HPDE6-E6E7 (cell line): ENCODE data around the gene ZNF416.
A peak's percentile ranks its signal among the peaks of the same experiment; 100 is the strongest.

Experiments
- DNase-seq: peaks from one replicate; pipeline ENCODE4 v3.0.0; 2011; ENCODE audit warnings: missing footprints; ENCODE audit errors: extremely low spot score

The ZNF416 gene

GRCh38 chr19:57578487-57579205 lies at the start of gene ZNF416:
TSS of gene ZNF416 (minus strand) at chr19:57578911. CDS start at chr19:57578704, 207 bp downstream.
- DNase-seq = peak; percentile 99

DNA sequence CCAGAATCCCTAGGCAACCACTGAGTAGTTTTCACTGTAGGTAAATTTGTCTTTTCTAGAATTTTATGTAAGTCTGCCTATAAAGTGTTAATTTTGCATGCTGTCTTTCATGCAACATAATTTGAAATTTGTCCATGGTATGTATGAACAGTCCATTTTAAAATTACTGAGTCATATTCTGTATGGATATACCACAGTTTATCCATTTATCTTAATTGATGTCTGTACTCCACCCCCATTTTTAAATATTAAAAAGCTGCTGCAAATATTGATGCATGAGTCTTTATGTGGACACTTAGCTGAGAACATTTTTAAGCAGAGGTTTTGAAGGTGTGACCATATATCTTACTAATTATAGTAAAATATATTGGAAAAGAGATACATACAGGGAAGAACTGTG lies 44.4 kb upstream of the ZNF416 start:
- no peak for DNase-seq

DNA sequence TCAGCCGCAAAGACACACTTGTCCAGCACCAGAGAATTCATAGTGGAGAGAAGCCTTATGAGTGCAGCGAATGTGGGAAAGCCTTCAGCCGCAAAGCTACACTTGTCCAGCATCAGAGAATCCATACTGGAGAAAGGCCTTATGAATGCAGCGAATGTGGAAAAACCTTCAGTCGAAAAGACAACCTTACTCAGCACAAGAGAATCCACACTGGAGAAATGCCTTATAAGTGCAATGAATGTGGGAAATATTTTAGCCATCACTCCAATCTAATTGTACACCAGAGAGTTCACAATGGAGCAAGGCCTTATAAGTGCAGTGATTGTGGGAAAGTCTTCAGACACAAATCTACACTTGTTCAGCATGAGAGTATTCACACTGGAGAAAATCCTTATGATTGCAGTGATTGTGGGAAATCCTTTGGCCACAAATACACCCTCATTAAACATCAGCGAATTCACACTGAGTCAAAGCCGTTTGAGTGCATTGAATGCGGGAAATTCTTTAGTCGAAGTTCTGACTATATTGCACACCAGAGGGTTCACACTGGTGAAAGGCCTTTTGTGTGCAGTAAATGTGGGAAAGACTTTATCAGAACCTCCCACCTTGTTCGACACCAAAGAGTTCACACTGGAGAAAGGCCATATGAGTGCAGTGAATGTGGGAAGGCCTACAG lies 42.1 kb upstream of the ZNF416 start:
- no peak for DNase-seq

GRCh38 chr19:57615346-57615745 lies 36.6 kb upstream of the ZNF416 start:
- DNase-seq = no peak

GRCh38 chr19:57613941-57614743 lies 35.4 kb upstream of the ZNF416 start, which contains the start of gene ZNF134:
TSS of gene ZNF134 (plus strand) at chr19:57614242. CDS start at chr19:57619469, 5,227 bp downstream.
- DNase-seq = peak; percentile 96

- no peak for DNase-seq
These were observed 32.4 kb upstream of the ZNF416 start for GRCh38 chr19:57611113-57611512.

DNA sequence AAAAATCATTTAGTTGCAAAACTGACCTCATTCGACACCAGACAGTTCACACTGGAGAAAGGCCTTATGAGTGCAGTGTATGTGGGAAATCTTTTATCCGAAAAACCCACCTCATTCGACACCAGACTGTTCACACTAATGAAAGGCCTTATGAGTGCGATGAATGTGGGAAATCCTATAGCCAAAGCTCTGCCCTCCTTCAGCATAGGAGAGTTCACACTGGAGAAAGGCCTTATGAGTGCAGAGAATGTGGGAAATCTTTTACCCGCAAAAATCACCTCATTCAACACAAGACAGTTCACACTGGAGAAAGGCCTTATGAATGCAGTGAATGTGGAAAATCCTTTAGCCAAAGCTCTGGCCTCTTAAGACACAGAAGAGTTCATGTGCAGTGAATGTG lies 28.2 kb upstream of the ZNF416 start:
- DNase-seq = no peak

GRCh38 chr19:57599761-57600383 lies 21.2 kb upstream of the ZNF416 start, which contains the start of gene ZNF530:
TSS of gene ZNF530 (plus strand) at chr19:57599885. CDS start at chr19:57604346, 4,461 bp downstream.
- peak; percentile 91 for DNase-seq

DNA sequence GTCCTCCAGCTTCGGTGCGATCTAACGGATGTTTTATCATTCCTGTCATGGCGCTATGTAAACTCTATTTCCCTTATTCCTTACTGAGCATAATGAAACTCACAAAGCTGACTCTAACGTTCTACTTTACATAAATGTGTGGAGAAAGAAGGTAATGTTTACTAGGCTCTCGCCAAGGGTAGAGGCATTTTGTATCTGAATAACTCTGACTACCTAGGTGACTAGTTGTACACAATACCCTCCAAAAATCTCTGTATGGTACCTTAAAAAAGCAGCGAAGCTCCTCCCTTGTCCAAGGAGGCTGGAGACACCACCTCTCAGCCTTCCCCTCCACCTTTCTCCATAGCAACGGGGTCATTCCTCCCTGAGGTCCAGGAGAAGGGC lies 20.7 kb upstream of the ZNF416 start:
- no peak for DNase-seq

DNA sequence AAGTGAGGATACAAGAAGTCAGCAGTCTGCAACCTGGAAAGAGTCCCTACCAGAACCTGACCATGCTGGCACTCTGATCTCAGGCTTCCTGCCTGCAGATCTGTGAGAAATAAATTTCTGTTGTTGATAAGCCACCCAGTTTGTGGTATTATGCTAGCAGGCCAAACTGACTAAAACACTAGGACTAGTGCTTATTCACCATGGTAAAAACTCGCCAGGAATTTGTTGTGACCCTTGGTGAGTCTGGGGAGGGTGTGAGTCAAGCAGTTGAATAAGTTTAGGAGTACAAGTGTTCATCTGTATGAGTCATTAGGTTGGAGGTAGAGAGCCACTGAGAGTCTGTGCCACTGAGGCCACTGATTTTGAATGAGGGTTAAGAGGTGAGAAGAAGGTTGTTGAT lies 8.8 kb upstream of the ZNF416 start:
- DNase-seq = no peak

- peak; percentile 97 for DNase-seq
These were observed 5.1 kb upstream of the ZNF416 start, which contains the start of gene ZIK1 for GRCh38 chr19:57583521-57584416. TSS of gene ZIK1 (plus strand) at chr19:57584145. CDS start at chr19:57584357, 212 bp downstream.

GRCh38 chr19:57583104-57583520 lies 4.4 kb upstream of the ZNF416 start:
- DNase-seq = no peak

DNA sequence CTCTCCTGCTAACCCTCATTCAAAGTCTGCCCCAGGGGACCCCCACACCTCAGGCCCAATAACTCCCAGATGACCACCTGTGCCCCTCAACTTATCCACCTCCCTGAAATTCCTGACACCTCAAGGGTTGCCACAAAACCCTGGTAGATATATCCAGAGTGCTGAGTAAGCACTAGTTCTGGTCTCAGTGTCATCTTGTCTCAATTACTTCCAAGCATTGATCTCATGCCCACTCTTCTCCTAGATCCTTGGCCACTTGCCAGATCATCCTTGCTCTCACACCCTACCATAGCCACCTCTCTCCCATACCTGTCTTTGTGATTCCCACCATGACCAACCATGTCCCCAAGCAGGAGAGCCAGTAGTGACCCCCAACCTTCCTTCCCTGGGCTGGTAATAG lies 2.0 kb downstream of the ZNF416 start:
- DNase-seq = no peak

DNA sequence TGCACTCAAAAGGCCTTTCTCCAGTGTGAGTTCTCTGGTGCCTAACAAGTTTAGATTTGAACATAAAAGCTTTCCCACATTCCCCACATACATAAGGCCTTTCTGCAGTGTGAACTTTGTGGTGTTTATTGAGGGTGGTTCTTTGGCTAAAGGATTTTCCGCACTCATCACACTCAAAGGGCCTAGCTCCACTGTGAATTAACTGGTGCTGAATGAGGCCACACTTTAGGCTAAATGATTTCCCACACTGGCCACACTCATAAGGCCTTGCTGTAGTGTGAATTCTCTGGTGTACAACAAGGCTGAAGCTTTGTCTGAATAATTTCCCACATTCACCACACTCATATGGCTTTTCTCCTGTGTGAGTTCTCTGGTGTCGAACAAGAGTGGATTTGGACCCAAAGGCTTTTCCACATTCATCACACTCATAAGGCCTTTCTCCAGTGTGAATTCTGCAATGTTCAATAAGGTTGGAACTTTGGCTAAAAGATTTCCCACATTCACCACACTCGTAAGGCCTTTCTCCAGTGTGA lies 6.2 kb downstream of the ZNF416 start:
- no peak for DNase-seq

GRCh38 chr19:57570707-57571106 lies 8.0 kb downstream of the ZNF416 start:
- no peak for DNase-seq

DNA sequence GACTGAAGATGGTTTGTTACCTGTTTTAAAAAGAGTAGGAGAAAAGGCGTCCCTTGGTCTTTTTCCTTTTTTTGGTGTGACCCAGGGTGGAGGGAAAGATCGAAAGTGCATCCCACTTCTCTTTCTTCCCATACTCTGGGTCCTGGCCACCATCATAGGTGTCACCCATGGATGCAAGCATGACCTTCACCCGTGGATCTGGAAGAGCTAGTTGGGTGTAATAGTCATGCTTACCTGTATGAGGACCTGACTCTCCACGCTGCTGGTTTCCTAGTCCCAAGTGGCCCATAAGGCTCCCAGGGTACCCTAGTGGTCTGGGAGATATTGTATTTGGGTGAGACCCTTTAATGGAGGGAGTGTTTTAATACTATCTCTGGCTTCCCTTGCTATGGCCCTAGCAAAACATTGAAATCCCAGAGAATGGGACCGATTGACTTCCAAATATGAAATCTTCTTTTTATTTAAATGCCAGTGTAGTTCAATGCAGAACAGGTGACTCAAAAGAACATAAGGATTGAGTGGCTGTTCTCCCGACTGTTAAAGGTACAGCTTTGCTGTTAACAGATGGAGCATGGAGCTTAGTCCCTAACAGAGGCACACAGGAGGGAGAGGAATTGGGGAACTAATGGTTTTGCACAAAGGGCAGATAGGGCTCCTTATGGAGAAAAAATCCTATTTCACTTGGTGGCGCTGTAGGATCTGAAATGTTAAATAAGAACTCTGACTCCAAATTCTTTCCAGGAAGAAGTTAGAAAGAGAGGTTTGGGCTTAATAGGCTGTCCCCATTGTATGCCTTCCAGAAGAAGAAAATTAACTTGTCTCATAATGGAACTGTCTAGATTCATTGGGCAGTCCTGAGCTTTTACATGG lies 12.1 kb downstream of the ZNF416 start:
- no peak for DNase-seq

DNA sequence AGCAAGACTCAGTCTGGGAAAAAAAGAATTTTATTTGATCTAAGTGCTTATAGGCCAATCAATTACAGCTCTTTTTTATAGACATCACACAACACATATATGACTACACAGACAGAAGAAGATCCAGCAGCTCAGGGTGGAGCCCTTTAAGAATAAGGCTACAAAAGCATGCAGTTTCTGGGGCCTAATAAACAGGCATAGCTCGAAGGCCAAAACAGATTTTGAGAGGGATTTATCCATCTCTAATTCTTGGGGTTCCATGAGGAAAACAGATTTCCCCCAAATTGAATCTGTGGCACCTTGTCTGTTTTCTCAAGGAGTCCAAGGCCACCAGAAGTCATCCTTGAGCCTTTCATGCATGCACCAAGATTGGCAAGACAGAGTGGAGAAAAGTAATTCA lies 15.2 kb downstream of the ZNF416 start:
- DNase-seq = no peak

DNA sequence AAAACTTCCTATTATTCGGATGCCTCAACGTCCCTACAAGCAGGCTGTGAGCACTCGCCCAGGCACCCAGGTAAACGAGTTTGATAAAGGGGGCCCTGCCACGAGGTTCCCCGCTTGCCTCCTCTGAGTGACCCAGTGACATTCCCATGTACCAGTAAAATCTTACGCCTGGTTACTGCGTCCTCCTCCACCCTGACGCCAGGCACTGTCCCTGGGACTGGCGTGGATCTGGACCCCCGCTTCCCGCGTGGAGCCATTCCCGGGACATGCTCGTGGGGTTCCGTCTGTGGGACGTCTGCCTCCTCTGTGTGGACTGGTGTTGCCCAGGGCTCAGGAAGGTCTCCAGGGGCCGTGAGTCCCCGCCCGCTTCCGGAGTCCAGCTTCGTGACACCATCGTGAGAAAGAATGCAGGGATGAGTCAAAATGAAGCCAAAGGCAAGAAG lies 18.6 kb downstream of the ZNF416 start:
- peak; percentile 63 for DNase-seq

DNA sequence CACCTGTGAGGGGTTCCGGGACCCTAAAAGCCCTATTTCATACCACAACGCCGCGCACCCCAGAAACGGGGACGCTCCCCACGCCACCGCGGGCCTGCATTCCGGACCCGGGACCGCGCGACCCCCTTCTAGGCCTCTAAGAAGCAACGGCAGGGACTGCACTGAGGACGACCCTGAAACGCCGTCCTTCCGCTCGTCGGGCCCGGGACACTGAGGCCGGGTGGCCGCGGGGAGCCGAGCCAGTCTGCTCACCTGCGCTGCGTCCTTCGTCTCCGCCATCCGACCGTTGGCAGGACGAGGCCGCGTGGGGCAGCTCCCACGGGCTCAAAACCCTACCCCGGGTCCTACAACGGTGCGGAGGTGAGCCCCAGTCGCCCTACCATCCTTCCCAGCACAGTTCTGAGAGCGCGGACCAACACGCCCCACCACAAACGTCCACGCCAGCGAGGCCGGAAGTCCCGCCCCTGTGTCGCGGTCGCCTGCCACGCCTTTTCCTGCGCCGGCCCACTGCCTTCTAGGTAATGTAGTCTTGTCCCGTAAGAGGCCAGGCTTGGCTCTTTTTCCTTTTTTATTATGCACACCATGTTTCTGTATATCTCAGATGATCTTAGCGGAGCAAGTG lies 19.2 kb downstream of the ZNF416 start, which contains the start of gene ZNF550:
TSS of gene ZNF550 (minus strand) at position 460 of the 622 bp plus-strand sequence. CDS start at position 279, 181 bp downstream.
- peak; percentile 93 for DNase-seq
